SK-N-SH treated with all-trans-retinoic acid at 6 μM for 48 hours (cell line): Measurements from ENCODE around the gene CGN.
A peak's percentile ranks its signal among the peaks of the same experiment; 100 is the strongest.

ENCODE experiments used
- ATAC-seq: fragments of 200-7000 bp; cut with Tn5 transposase; 3 replicates; pipeline ENCODE4 v1.9.1; 2020; ENCODE audit warnings: mild to moderate bottlenecking, moderate library complexity
- CSDC2 ChIP-seq: fragments of 250-450 bp; sonication (Bioruptor Pico); IDR thresholded peaks from 2 replicates; pipeline ENCODE4 v1.5.0; 2020; ENCODE audit warnings: mild to moderate bottlenecking, moderate library complexity
- CSRNP3 ChIP-seq: fragments of 250-450 bp; sonication (Bioruptor Pico); IDR thresholded peaks from 2 replicates; pipeline ENCODE4 v1.5.1; 2021; ENCODE audit warnings: mild to moderate bottlenecking, moderate library complexity
- ESRRG ChIP-seq: fragments of 250-450 bp; sonication (Bioruptor Pico); IDR thresholded peaks from 2 replicates; pipeline ENCODE4 v1.6.1; 2021; ENCODE audit warnings: mild to moderate bottlenecking
- GLIS3 ChIP-seq: fragments of 250-450 bp; sonication (Bioruptor Pico); IDR thresholded peaks from 2 replicates; pipeline ENCODE4 v1.5.0; 2020; ENCODE audit warnings: mild to moderate bottlenecking, moderate library complexity
- ISL1 ChIP-seq: fragments of 250-450 bp; sonication (Bioruptor Pico); IDR thresholded peaks from 2 replicates; pipeline ENCODE4 v2.1.2; 2022; ENCODE audit warnings: mild to moderate bottlenecking, moderate library complexity
- OSR1 ChIP-seq: fragments of 250-450 bp; sonication (Bioruptor Pico); IDR thresholded peaks from 2 replicates; pipeline ENCODE4 v1.8.0; 2022; ENCODE audit warnings: moderate library complexity, mild to moderate bottlenecking, inconsistent platforms
- PATZ1 ChIP-seq: fragments of 250-450 bp; sonication (Bioruptor Pico); IDR thresholded peaks from 2 replicates; pipeline ENCODE4 v1.8.0; 2020; ENCODE audit warnings: mild to moderate bottlenecking, moderate library complexity, borderline replicate concordance
- POU6F1 ChIP-seq: fragments of 250-450 bp; sonication (Bioruptor Pico); IDR thresholded peaks from 2 replicates; pipeline ENCODE4 v1.8.0; 2021; ENCODE audit warnings: low read depth, mild to moderate bottlenecking, moderate library complexity, borderline replicate concordance
- PPARA ChIP-seq: fragments of 250-450 bp; sonication (Bioruptor Pico); IDR thresholded peaks from 2 replicates; pipeline ENCODE4 v1.5.0; 2020; ENCODE audit warnings: mild to moderate bottlenecking, borderline replicate concordance
- RARB ChIP-seq: fragments of 250-450 bp; sonication (Bioruptor Pico); IDR thresholded peaks from 2 replicates; pipeline ENCODE4 v1.8.0; 2021; ENCODE audit warnings: mild to moderate bottlenecking, moderate library complexity
- TCF4 ChIP-seq: fragments of 250-450 bp; sonication (Bioruptor Pico); IDR thresholded peaks from 2 replicates; pipeline ENCODE4 v1.8.0; 2021; ENCODE audit warnings: mild to moderate bottlenecking, moderate library complexity, borderline replicate concordance
- TSHZ2 ChIP-seq: fragments of 250-450 bp; sonication (Bioruptor Pico); IDR thresholded peaks from 2 replicates; pipeline ENCODE4 v1.5.0; 2020; ENCODE audit warnings: mild to moderate bottlenecking, moderate library complexity
- ZC3H10 ChIP-seq: fragments of 250-450 bp; sonication (Bioruptor Pico); IDR thresholded peaks from 2 replicates; pipeline ENCODE4 v1.5.1; 2021; ENCODE audit warnings: mild to moderate bottlenecking, moderate library complexity
- ZFP30 ChIP-seq: fragments of 450-650 bp; formaldehyde crosslinking; IDR thresholded peaks from 2 replicates; pipeline ENCODE4 v1.5.0; 2022; ENCODE audit warnings: mild to moderate bottlenecking, moderate library complexity
- ZNF565 ChIP-seq: fragments of 450-650 bp; formaldehyde crosslinking; conservative IDR thresholded peaks from 2 replicates; pipeline ENCODE4 v1.5.0; 2020; ENCODE audit warnings: low read depth, mild to moderate bottlenecking, moderate library complexity
- ZNF70 ChIP-seq: fragments of 450-650 bp; formaldehyde crosslinking; IDR thresholded peaks from 2 replicates; pipeline ENCODE4 v1.5.0; 2020; ENCODE audit warnings: mild to moderate bottlenecking, moderate library complexity
- ZNF8 ChIP-seq: fragments of 450-650 bp; formaldehyde crosslinking; IDR thresholded peaks from 2 replicates; pipeline ENCODE4 v1.5.0; 2020; ENCODE audit warnings: mild to moderate bottlenecking, moderate library complexity

Gene CGN

GRCh38 chr1:151533870-151534269, 22.7 kb downstream of the CGN start:
- no peak for ATAC-seq
- TF ChIP-seq ESRRG = no peak
- TF ChIP-seq ZNF8 (CRISPR knock-in tag) = no peak

- ATAC-seq = peak; percentile 78
- TF ChIP-seq ZFP30 (CRISPR knock-in tag) (no peak), GLIS3 (CRISPR knock-in tag) (no peak), PATZ1 (CRISPR knock-in tag) (no peak), POU6F1 (CRISPR knock-in tag) (no peak)
- TF ChIP-seq, all 23 proteins: peak for 0
These were observed 23.6 kb downstream of the CGN start for GRCh38 chr1:151534662-151535278.

GRCh38 chr1:151535326-151536271, 24.4 kb downstream of the CGN start:
- ATAC-seq = no peak
- TF ChIP-seq ZNF8 (CRISPR knock-in tag) (no peak), PATZ1 (CRISPR knock-in tag) (no peak), TCF4 (CRISPR knock-in tag) (no peak), ISL1 (no peak), ZC3H10 (CRISPR knock-in tag) (no peak), ESRRG (no peak), ZNF70 (CRISPR knock-in tag) (no peak), GLIS3 (CRISPR knock-in tag) (no peak), CSDC2 (CRISPR knock-in tag) (no peak), OSR1 (CRISPR knock-in tag) (no peak), CSRNP3 (CRISPR knock-in tag) (no peak)

- TF ChIP-seq TSHZ2 (CRISPR knock-in tag) (no peak), ZNF8 (CRISPR knock-in tag) (no peak), PPARA (CRISPR knock-in tag) (no peak), ZNF565 (CRISPR knock-in tag) (no peak), ESRRG (no peak), ZFP30 (CRISPR knock-in tag) (no peak), RARB (CRISPR knock-in tag) (no peak), ZNF70 (CRISPR knock-in tag) (no peak), TCF4 (CRISPR knock-in tag) (no peak)
- TF ChIP-seq, all 23 proteins: peak for 0
These were observed 25.3 kb downstream of the CGN start for GRCh38 chr1:151536499-151536898.

More at GRCh38 chr1:151536499-151536898, 25.3 kb downstream of the CGN start:
- no peak for ATAC-seq
